GM15510 (cell line): ENCODE results near the gene TTC39A.

Experiments used
- POLR2A ChIP-seq: IDR thresholded peaks from 3 replicates; pipeline ENCODE4 v1.6.1; 2011; ENCODE audit warnings: borderline replicate concordance; ENCODE audit not compliant: insufficient read length; ENCODE audit errors: extremely low read depth

TTC39A gene

GRCh38 chr1:51283979-51284378 lies 46.4 kb downstream of the TTC39A start:
- TF ChIP-seq POLR2A = no peak

- no peak for TF ChIP-seq POLR2A
Measured at GRCh38 chr1:51282605-51283004, 47.8 kb downstream of the TTC39A start.

GRCh38 chr1:51281807-51282206 lies 48.6 kb downstream of the TTC39A start:
- no peak for TF ChIP-seq POLR2A

GRCh38 chr1:51280321-51280978 lies 49.9 kb downstream of the TTC39A start:
- TF ChIP-seq POLR2A = no peak

GRCh38 chr1:51276286-51276685 lies 54.1 kb downstream of the TTC39A start:
- TF ChIP-seq POLR2A = no peak

- no peak for TF ChIP-seq POLR2A
Measured at GRCh38 chr1:51274676-51275075, 55.7 kb downstream of the TTC39A start.

- TF ChIP-seq POLR2A = no peak
Measured at GRCh38 chr1:51272916-51273315, 57.4 kb downstream of the TTC39A start.

GRCh38 chr1:51270751-51271150 lies 59.6 kb downstream of the TTC39A start:
- no peak for TF ChIP-seq POLR2A

GRCh38 chr1:51268634-51269033 lies 61.7 kb downstream of the TTC39A start:
- TF ChIP-seq POLR2A = no peak

- no peak for TF ChIP-seq POLR2A
Measured at GRCh38 chr1:51266791-51267190, 63.6 kb downstream of the TTC39A start.

GRCh38 chr1:51266181-51266580 lies 64.2 kb downstream of the TTC39A start:
- no peak for TF ChIP-seq POLR2A

GRCh38 chr1:51265618-51266017 lies 64.7 kb downstream of the TTC39A start:
- no peak for TF ChIP-seq POLR2A

- no peak for TF ChIP-seq POLR2A
Measured at GRCh38 chr1:51264451-51264850, 65.9 kb downstream of the TTC39A start.

GRCh38 chr1:51263147-51263877 lies 67.0 kb downstream of the TTC39A start:
- no peak for TF ChIP-seq POLR2A

GRCh38 chr1:51255331-51255730 lies 75.0 kb downstream of the TTC39A start:
- no peak for TF ChIP-seq POLR2A

- no peak for TF ChIP-seq POLR2A
Measured at GRCh38 chr1:51253691-51254090, 76.7 kb downstream of the TTC39A start.
